Activated CD4-positive, alpha-beta T cell treated with anti-CD3 and anti-CD28 coated beads for 36 hours (primary cell): Measurements from ENCODE around the gene PTPA. TPM values are rescaled to one million over a fixed set of nuclear protein-coding genes. Genes with fewer than 3 reads are reported as not detected.

Source experiments
- ATAC-seq: fragments of 200-7000 bp; cut with Tn5 transposase; one replicate; pipeline ENCODE4 v1.10.0; 2021; ENCODE audit warnings: mild to moderate bottlenecking, moderate library complexity
- CTCF ChIA-PET: fragments of 350-600 bp; sonication (Branson Sonifier 250); formaldehyde crosslinking; loops from one replicate; lab custom pipeline; 2021; ENCODE audit warnings: antibody characterized with exemption; lab: Charles Lee
- POLR2A ChIA-PET: fragments of 350-600 bp; sonication (Branson Sonifier 250); formaldehyde crosslinking; loops from one replicate; lab custom pipeline; 2021; ENCODE audit warnings: antibody characterized with exemption, inconsistent platforms; lab: Charles Lee
- DNase-seq: peaks from one replicate; pipeline ENCODE4 v3.0.0-alpha.2; 2020
- H3K27ac Mint-ChIP-seq: one replicate; pipeline ENCODE4 v1.8.0; 2021; ENCODE audit warnings: mixed read lengths
- H3K27me3 Mint-ChIP-seq: one replicate; pipeline ENCODE4 v1.8.0; 2021; ENCODE audit warnings: mixed read lengths
- H3K36me3 Mint-ChIP-seq: one replicate; pipeline ENCODE4 v1.8.0; 2021; ENCODE audit warnings: low read depth, mixed read lengths
- H3K4me1 Mint-ChIP-seq: one replicate; pipeline ENCODE4 v1.8.0; 2021; ENCODE audit warnings: mixed read lengths
- H3K4me3 Mint-ChIP-seq: one replicate; pipeline ENCODE4 v1.8.0; 2021; ENCODE audit warnings: mild to moderate bottlenecking, moderate library complexity, mixed read lengths
- H3K9me3 Mint-ChIP-seq: one replicate; pipeline ENCODE4 v1.8.0; 2021; ENCODE audit warnings: low read depth, mixed read lengths
- intact Hi-C, 2 experiments: fragments of 100-400 bp; cut with DNase I in 1 of 2; cut with micrococcal nuclease in 1 of 2; formaldehyde crosslinking; loops; one replicate each; pipeline versions ENCODE4 v1.14.2 to v1.15.1; 2022 to 2024; cut with DNase I, micrococcal nuclease
- total RNA-seq, 2 experiments: library from RNA; stranded (reverse); gene quantifications; one replicate each; pipeline ENCODE4 v1.2.3, GENCODE V29; 2021

Gene PTPA
- total RNA-seq, 2 experiments from 2014 or later, result 71.9 to 88.0 TPM

DNA sequence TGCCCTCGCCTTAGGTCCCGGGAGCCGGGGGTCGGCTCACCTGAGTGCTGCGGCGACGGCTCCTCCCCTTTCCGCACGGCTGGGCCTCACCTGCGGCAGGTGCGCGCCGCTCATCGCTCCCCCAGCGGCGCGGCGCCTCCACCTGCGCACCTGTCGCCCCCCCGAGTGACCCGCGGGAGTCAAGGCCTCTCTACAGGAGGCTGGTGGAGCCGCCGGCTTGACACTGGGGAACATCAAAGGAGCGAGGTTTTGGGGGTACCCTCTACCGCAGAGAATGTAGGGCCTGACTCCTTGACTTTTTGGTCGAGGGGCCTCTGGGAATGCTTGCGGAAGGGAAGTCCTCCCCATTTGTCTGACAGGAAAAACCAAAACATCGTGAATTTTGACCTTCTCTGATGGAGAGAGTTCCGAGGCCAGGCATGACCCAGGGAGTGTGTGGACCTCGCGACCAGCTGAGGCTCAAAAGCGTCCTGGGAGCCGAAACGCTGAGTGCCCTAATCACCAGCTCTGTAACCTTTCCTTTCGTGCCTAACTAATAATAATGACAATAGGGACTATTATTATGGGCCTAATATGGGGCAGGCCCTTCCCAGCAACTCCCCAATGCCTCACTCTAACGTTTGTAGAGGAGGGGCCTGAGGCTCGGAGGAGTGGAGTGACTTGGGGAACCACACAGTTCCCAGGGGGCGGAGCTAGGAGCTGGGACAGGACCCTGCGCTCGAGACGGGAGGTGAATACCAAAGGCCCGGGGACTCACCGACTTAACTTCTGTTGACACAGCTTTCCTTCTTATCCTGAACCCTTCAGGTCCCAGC, 67.6 kb downstream of the PTPA start:
- POLR2A ChIA-PET, result interaction anchor here (0.5 to 1.4 kb wide), 14 partner anchors 9 to 649 kb away, joined by 3 to 8 read pairs (median 4); no protein-coding TSS in a partner anchor
- H3K36me3 Mint-ChIP-seq, result no peaks in the 10 kb centered on the region
- intact Hi-C loops, result loop anchor here (1.0 to 10.0 kb wide), 8 partner anchors 24 to 709 kb away; partner anchors contain the start of gene DOLPP1 (in 1 of the 2)
- no peak for ATAC-seq
- CTCF ChIA-PET, result interaction anchor here (0.5 to 1.6 kb wide), 5 partner anchors 14 to 436 kb away, joined by 3 to 5 read pairs (median 3); no protein-coding TSS in a partner anchor
- no peaks in the 10 kb centered on the region for H3K9me3 Mint-ChIP-seq
- DNase-seq, result no peak
- H3K27me3 Mint-ChIP-seq, result no peaks in the 10 kb centered on the region
- no peak overlapping the region for H3K4me3 Mint-ChIP-seq
- no peak overlapping the region for H3K27ac Mint-ChIP-seq
- peaks cover 7% of the 10 kb centered on the region for H3K4me1 Mint-ChIP-seq

DNA sequence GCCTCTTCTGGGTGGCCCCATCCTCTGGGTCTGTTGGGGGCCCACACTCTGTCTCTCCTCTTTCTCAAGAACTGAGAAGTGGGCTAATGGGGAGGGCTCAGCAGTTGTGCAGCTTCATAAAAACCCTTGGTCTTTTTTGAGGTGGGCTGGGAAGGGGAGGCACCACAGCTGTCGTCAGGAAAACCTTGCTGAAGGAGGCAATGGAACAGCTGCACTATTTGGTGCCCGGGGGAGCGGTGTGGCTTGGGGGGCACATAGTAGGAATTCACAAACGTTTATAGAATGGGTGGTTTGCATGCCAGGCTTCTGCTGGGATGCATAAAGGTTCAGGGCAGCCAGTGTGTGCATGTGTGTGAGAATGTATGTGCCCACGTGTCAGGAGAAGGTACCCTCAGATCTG, 70.0 kb downstream of the PTPA start:
- Mint-ChIP-seq H3K4me3 (no peak overlapping the region), H3K4me1 (peaks cover 9% of the 10 kb centered on the region), H3K27me3 (no peaks in the 10 kb centered on the region), H3K36me3 (no peaks in the 10 kb centered on the region), H3K27ac (no peak overlapping the region), H3K9me3 (no peaks in the 10 kb centered on the region)
- DNase-seq (no peak), ATAC-seq (no peak)
- POLR2A ChIA-PET, result no interaction called here
- CTCF ChIA-PET, result interaction anchor here (0.7 to 1.2 kb wide), 2 partner anchors 436 to 443 kb away, joined by 5 to 6 read pairs; no protein-coding TSS in a partner anchor
- intact Hi-C loops, result no loop called here

DNA sequence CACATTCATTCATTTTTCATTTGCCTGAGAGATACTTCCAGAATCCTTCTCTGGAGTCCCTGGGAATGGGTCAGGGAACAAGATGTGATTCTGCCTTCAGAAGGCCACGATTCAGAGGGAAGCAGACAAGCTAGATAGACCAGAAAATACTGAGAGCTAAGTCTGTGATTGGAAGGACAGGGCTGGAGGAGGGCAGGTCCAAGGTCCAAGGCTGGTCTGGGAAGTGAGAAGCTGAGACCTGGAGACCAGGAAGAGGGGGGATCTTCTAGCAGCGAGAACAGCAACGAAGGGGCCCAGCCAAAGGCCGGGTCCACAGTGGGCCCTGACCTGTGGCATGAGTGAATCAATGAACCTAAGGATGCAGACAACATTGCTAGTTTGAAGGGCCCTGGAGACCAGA, 70.9 kb downstream of the PTPA start:
- ChIA-PET CTCF (no interaction called here), POLR2A (no interaction called here)
- no peak for ATAC-seq
- Mint-ChIP-seq H3K36me3 (no peaks in the 10 kb centered on the region), H3K4me1 (peaks cover 9% of the 10 kb centered on the region), H3K27ac (no peak overlapping the region), H3K9me3 (no peaks in the 10 kb centered on the region), H3K4me3 (no peak overlapping the region), H3K27me3 (no peaks in the 10 kb centered on the region)
- no peak for DNase-seq
- intact Hi-C loops, result no loop called here

DNA sequence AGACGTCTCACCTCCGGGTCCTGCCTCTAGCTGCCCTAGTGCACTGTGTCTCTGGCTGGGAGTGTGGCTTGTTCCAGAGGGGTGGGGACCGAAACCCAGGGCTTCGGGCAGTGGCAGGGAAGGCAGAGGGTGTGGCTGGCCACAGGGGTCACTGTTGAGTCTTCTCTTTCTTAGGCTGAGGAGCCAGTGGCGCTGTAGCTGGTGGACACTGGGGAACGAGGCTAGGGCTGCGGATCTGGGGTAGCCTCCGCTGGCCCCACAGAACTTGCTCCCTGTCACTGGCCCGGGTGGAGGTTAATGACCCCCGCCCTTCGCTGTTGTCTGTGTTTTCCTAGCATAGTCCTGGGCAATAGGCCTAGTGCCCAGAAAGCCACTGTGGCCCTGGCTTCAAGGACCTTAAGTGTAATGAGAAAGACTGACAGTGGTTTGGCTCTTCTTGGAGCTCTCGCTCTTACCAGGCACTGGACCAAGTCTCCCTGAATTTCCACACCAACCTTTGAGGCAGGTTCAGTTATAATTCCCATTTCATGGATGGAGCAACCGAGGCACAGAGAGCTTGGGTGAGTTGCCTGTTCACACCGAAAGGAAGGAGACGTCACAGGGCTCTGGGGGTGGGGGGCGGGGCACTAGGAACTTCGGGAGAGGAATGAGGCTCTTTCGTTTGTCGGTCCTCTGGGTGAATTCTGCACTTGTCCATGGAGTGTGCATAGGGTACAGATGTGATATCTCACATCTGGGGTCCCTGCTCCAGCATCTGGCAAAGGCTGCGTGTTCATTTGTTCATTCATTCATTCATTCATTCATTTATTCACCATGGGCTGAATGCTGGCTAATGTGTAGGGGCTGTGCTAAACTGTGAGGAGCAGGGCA, 71.6 kb downstream of the PTPA start:
- no peaks in the 10 kb centered on the region for H3K27me3 Mint-ChIP-seq
- H3K4me1 Mint-ChIP-seq, result peaks cover 9% of the 10 kb centered on the region
- intact Hi-C loops, result no loop called here
- no peak overlapping the region for H3K4me3 Mint-ChIP-seq
- ChIA-PET POLR2A (no interaction called here), CTCF (interaction anchor here (0.6 to 1.8 kb wide), 5 partner anchors 10 to 891 kb away, joined by 3 to 7 read pairs (median 4); no protein-coding TSS in a partner anchor)
- ATAC-seq (no peak), DNase-seq (peak; percentile 32)
- no peaks in the 10 kb centered on the region for H3K36me3 Mint-ChIP-seq
- no peaks in the 10 kb centered on the region for H3K9me3 Mint-ChIP-seq
- no peak overlapping the region for H3K27ac Mint-ChIP-seq

DNA sequence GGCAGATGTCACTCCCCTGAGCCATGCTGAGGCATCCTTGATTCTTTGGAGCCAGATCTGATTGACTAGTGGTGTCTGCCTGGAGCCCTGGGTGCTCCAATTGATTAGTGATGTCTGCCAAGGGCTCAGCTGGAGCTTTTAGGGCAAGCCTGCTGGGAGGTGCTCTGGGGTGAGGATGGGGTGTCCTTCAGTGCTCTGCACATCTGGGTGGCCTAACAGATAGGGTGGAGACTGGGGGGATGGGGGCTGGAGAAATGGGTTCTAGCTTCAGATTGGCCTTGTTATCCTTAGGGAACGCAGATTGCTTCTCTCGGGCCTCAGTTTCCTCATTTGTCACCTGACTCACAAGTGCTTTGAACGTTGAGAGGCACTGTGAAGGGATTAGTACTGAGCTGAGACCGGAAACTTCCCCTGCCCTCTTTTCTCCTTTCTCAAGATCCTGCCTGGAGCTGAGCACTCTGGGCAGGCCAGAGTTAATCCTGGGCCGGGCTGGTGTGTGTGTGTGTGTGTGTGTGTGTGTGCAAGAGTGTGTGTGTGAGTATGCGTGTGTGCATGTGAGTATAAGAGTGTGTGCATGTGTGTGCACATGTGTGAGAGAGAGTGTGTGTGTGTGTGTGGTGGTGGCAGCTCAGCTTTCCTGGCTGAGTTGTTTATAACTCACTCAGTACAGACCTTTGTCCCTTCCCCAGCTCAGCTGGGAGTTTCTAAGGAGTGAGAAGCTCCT, 72.4 kb downstream of the PTPA start:
- Mint-ChIP-seq H3K27me3 (no peaks in the 10 kb centered on the region), H3K4me3 (no peak overlapping the region), H3K9me3 (no peaks in the 10 kb centered on the region), H3K36me3 (no peaks in the 10 kb centered on the region), H3K4me1 (peaks cover 9% of the 10 kb centered on the region), H3K27ac (no peak overlapping the region)
- DNase-seq (no peak), ATAC-seq (no peak)
- ChIA-PET POLR2A (no interaction called here), CTCF (interaction anchor here (1.1 to 1.8 kb wide), 4 partner anchors 11 to 441 kb away, joined by 3 to 7 read pairs (median 4); no protein-coding TSS in a partner anchor)
- intact Hi-C loops, result no loop called here

DNA sequence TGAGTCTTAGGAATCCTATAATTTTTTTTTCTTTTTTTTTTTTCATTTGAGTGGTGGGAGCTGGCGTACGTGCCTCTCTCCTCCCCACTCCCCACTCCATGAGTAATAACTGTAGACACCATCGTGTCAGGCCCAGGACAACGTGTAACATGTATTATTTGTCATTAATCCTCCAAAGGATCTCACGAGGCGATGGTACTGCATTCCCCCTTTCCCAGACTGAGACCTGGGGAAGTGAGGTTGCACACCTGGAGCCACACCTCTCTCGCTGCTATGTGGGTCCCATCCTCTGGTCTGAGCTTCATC, 73.0 kb downstream of the PTPA start:
- no peaks in the 10 kb centered on the region for H3K27me3 Mint-ChIP-seq
- ChIA-PET CTCF (interaction anchor here (1.1 to 1.8 kb wide), 4 partner anchors 10 to 440 kb away, joined by 3 to 7 read pairs (median 4); no protein-coding TSS in a partner anchor), POLR2A (no interaction called here)
- no peaks in the 10 kb centered on the region for H3K36me3 Mint-ChIP-seq
- H3K4me1 Mint-ChIP-seq, result peaks cover 9% of the 10 kb centered on the region
- H3K4me3 Mint-ChIP-seq, result no peak overlapping the region
- H3K27ac Mint-ChIP-seq, result no peak overlapping the region
- no peak for ATAC-seq
- intact Hi-C loops, result no loop called here
- H3K9me3 Mint-ChIP-seq, result no peaks in the 10 kb centered on the region
- no peak for DNase-seq

DNA sequence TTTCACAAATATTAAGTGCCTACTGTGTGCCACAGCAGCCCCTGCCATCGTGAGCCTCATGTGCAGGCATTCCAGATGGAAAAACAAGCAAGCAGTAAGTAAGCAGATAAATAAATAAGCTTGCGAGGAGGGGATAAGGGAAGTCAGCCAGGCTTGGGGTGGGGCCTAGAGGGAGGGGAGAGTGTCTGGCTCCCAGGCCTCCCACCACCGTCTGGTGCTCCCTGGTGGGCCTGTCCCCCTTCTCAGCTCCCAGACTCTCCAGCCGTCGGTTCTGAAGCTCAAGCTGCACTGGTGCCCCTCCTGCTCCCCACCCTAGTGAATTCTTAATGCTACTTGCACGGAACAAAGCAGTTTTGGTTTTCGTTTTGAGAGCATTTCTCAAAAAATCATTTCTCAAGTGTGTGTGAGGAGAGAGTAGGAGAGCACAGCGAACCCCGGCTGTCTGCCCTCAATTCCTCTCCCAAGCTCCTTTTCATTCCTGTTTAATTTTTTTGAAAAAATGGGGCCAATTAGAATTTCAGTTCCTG, 73.4 kb downstream of the PTPA start:
- DNase-seq, result no peak
- Mint-ChIP-seq H3K4me3 (no peak overlapping the region), H3K27me3 (no peaks in the 10 kb centered on the region), H3K27ac (no peak overlapping the region), H3K9me3 (no peaks in the 10 kb centered on the region), H3K4me1 (peaks cover 9% of the 10 kb centered on the region), H3K36me3 (no peaks in the 10 kb centered on the region)
- ATAC-seq, result no peak
- ChIA-PET CTCF (interaction anchor here (1.1 to 1.8 kb wide), 3 partner anchors 10 to 440 kb away, joined by 3 to 7 read pairs (median 3); no protein-coding TSS in a partner anchor), POLR2A (interaction anchor here (0.6 kb wide), 1 partner anchor 138 kb away, joined by 4 read pairs; no protein-coding TSS in a partner anchor)
- intact Hi-C loops, result no loop called here

DNA sequence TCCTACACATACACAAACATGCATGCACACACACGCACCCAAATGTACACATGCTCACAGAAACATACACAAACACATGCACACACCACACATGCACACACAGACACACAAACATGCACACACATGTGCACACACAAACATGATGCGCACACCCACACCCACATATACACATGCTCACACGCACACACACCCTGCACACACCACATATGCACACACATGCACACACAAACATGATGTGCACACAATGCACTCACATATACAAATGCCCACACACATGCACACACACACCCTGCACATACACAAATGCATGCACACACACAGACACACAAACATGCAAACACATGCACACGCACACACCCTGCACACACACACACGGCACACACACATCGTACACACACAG, 74.2 kb downstream of the PTPA start:
- no peak for DNase-seq
- intact Hi-C loops, result no loop called here
- no peaks in the 10 kb centered on the region for H3K9me3 Mint-ChIP-seq
- CTCF ChIA-PET, result no interaction called here
- no peak for ATAC-seq
- no peaks in the 10 kb centered on the region for H3K36me3 Mint-ChIP-seq
- H3K27me3 Mint-ChIP-seq, result no peaks in the 10 kb centered on the region
- peaks cover 9% of the 10 kb centered on the region for H3K4me1 Mint-ChIP-seq
- no peak overlapping the region for H3K27ac Mint-ChIP-seq
- POLR2A ChIA-PET, result interaction anchor here (0.6 kb wide), 1 partner anchor 163 kb away, joined by 5 read pairs; no protein-coding TSS in a partner anchor
- no peak overlapping the region for H3K4me3 Mint-ChIP-seq

DNA sequence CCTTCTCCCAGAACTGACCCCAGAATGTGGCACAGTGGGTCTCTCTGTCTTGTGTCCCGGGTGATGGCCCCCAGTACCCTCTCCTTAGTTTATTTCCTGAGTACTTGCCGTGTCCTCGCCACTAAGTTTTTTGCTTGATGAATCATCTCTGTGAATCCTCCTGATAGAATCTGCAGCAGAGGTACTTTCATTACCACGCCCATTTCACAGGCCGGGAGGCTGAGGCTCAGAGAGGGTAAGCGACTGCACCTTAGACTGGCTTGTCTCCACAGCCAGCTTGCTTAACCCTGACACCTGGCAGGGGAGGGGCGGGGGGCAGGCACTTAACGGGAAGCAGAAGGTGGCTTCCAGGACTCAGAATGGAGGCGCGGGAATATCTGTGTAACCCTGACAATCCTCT, 74.8 kb downstream of the PTPA start:
- H3K4me3 Mint-ChIP-seq, result no peak overlapping the region
- peak; percentile 41 for DNase-seq
- intact Hi-C loops, result no loop called here
- peak; percentile 78 for ATAC-seq
- CTCF ChIA-PET, result interaction anchor here (1.3 kb wide), 1 partner anchor 87 kb away, joined by 3 read pairs; no protein-coding TSS in a partner anchor
- no peaks in the 10 kb centered on the region for H3K27me3 Mint-ChIP-seq
- no peaks in the 10 kb centered on the region for H3K36me3 Mint-ChIP-seq
- no peaks in the 10 kb centered on the region for H3K9me3 Mint-ChIP-seq
- H3K4me1 Mint-ChIP-seq, result peaks cover 9% of the 10 kb centered on the region
- no peak overlapping the region for H3K27ac Mint-ChIP-seq
- POLR2A ChIA-PET, result interaction anchor here (0.6 kb wide), 1 partner anchor 162 kb away, joined by 5 read pairs; no protein-coding TSS in a partner anchor

DNA sequence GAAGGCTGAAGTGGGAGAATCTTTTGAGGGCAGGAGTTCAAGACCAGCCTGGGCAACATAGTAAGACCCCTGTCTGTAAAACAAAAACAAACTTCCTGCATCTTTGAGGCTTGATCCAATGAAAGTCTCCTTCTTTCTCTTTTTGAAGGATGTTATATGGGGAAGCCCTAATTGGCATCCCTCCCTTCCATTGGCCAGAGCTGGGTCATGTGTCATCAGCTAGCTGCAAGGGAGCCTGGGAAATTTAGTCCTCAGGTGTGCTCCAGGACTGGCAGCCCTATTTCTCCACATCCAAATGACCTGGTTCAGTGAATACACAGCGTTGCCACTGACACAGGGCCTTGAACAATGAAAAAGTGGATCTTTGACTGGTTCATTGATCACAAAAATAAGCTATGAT, 75.8 kb downstream of the PTPA start:
- no peak overlapping the region for H3K27ac Mint-ChIP-seq
- CTCF ChIA-PET, result interaction anchor here (1.3 kb wide), 1 partner anchor 86 kb away, joined by 3 read pairs; no protein-coding TSS in a partner anchor
- ATAC-seq (no peak), DNase-seq (no peak)
- POLR2A ChIA-PET, result interaction anchor here (1.4 kb wide), 1 partner anchor 9 kb away, joined by 7 read pairs; the partner anchor contains the start of gene IER5L
- H3K4me1 Mint-ChIP-seq, result peaks cover 9% of the 10 kb centered on the region
- H3K36me3 Mint-ChIP-seq, result no peaks in the 10 kb centered on the region
- no peaks in the 10 kb centered on the region for H3K9me3 Mint-ChIP-seq
- H3K27me3 Mint-ChIP-seq, result no peaks in the 10 kb centered on the region
- intact Hi-C loops, result no loop called here
- no peak overlapping the region for H3K4me3 Mint-ChIP-seq
